EL (cell line): Measurements from ENCODE around the gene MYOZ3.

Source experiments
- DNase-seq: peaks from one replicate; pipeline ENCODE4 v3.0.0-alpha.2; 2016

MYOZ3 gene

DNA sequence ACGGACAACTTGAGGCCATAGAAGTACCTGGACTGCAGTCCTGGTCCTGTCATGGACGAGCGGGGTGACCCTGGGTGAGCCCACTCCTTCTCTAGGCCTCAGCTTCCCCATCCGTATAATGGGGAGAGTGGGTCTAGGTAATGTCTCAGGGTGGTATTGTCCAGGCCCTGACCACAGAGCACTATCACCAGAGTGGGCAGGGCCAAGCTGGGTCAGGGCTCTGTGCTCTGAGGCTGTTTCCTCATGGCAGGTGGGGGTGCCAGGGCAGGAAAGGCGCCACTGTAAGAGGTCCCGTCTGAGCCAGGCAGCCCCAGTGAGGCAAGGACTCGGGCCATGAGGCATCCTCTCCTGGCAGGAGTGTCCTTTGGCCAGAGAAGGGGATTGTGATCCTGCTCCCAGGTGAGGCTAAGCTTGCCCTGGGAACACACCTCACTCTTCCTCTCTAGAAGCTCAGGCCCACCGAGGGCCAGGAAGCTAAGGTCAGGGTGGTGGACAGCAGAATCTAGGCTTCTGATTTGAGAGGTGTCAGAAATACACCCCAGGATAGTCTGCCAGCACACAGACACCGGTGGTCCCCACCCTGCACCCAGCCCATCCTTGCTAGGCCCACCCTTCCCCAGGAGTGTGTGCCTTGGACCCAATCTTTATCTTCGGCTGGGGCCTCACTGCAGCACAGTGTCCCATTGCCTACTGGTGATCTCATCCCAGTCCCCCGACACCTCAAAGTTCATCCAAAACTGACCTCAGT is 1.5 kb upstream of the MYOZ3 start:
- DNase-seq, result no peak

DNA sequence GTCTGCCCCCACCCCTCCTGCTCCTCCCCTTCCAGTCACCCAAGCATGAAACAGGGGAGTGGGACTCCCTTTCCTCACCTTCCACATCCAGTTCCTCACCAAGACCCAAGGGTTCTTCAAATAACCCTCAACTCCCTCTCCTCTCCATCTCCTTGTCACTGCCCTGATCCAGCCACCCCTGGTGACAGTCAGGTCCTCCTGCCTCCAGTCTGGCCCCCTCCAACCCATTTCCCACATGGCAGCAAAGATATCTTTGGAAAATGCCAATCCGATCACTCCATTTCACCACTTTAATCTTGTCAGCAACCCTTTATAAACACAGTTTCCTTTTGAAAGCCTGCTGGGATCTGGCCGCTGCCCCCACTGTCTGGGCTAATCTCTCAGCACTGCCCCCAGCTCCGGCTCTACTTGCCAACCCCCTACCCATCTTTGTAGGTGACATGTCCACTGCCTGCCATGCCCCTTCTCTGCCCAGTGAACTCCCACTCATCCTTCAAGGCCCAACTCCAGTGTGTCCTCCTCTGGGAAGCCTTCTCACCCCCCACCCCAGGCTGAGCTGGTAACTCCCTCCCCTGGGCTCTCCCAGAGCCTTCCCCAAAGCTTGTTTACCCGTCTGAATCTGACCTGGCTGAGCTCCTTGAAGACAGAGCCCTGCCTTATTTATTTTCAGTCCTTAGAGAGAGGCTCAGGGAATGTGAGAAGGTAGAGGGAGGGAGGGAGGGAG is 781 bp upstream of the MYOZ3 start:
- DNase-seq, result no peak

DNA sequence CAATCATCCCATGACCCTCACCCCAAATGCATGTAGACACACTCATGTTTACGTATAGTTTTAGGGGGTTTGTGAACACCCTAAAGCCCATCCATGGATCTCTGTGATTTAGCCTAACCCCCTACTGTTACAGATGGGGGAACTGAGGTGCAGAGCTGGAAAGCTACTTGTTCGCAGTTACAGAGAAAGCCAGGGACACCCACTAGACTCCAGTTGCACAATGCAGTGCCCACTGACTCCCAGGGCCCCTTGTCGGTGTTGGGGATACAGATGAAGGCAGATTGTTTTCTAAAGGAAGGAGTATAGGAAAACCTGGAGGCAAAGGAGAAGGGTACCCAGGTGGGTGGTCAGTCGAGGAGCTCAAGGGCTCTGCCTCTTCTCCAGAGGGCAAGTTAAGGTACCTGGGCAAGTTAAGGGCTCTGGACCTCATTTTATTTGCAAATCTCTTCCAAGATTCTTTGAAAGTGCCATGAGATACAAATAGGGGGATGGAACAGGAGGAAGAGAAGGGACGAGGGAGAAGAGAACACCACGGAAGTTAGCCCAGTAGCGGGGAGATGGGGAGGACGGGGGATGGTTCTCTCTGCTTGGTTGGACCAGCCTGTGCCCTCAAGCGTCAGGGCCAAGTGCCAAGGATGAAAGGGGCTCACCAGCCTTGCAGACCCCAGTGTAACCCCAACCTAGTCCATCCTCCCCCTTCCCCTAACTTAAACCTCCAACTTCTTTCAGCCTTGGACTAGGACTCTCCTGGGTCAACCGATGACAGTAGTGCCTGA is 958 bp downstream of the MYOZ3 start:
- no peak for DNase-seq

- DNase-seq, result no peak
Measured at GRCh38 chr5:150662731-150663516, 1.9 kb downstream of the MYOZ3 start.

- DNase-seq, result no peak
Measured at GRCh38 chr5:150663936-150664335, 2.9 kb downstream of the MYOZ3 start.

GRCh38 chr5:150665044-150665443 is 4.0 kb downstream of the MYOZ3 start:
- DNase-seq, result peak; percentile 21

GRCh38 chr5:150670275-150670947 is 9.4 kb downstream of the MYOZ3 start:
- no peak for DNase-seq

DNA sequence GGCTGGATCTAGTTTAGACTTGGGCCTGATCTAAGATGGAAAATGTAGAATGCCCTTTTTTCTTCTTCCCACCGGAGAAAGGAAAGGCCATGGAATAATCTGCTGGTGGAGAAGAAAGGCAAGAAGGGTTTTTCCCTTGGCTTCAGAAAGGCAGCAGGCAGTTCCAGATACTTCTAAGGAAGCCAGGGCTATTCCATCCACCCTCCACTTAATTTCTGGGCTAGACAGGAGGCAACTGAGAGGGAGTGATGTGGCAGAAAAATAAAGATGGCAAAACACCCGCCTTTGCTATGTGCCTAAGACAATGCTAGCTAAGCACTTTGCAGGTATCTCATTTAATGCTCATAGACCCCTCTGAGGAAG is 9.9 kb downstream of the MYOZ3 start:
- no peak for DNase-seq

DNA sequence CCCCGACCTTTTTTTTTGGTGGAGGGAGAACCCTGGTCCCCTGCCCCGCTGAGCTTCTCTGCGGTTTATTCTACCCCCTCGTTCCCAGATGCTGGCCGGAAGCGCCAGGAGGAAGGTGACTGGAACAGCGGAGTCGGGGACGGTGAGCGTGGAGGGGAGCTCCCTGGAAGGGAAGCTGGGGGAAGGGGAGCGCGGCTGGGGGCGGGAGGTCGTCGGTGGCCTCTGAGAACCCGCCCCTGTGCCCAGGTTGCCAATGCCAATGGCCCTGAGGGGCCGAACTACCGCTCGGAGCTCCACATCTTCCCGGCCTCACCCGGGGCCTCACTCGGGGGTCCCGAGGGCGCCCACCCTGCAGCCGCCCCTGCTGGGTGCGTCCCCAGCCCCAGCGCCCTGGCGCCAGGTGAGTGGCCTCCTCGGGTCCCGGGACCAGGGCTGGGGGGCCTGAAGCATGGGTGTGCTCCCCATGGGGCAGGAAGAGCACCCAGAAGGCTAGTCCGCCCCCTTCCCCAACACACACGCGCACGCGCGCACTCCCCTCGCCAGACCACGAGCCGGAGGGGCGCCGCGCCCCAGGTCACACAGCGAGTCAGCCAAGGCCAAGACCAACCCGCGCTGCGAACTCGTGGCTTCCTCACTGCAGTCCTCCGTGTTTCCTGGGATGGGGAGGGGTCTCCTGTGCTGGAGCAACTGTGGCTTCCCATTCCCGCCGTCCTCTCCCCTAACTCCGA is 10.6 kb downstream of the MYOZ3 start:
- DNase-seq, result no peak

DNA sequence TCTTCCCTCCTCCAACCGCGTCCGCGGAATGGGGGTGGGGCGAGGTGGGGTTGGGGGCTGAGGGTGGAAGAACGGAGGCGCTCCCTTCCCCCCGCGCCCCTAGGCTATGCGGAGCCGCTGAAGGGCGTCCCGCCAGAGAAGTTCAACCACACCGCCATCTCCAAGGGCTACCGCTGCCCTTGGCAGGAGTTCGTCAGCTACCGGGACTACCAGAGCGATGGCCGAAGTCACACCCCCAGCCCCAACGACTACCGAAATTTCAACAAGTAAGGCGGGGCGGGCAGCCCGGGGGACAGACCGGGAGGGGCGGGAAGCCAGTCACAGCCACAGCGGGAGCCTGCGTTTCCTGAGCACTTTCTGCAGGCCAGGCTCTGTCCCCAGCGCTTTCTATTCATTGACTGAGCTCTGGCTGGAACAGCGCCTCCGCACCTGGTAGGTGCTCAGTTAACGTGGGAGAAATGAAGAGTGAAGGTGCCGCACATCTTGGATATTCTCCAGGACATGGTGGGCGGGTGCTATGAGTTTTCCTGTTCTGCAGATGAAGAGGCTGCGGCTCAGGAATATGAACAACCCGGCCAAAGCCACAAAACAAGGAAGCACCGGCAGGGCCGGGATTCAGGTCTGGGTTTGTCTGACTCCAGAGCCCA is 11.3 kb downstream of the MYOZ3 start:
- peak; percentile 39 for DNase-seq

- DNase-seq, result no peak
Measured at GRCh38 chr5:150672884-150673275, 11.8 kb downstream of the MYOZ3 start.

GRCh38 chr5:150674341-150674821 is 13.3 kb downstream of the MYOZ3 start:
- DNase-seq, result no peak

DNA sequence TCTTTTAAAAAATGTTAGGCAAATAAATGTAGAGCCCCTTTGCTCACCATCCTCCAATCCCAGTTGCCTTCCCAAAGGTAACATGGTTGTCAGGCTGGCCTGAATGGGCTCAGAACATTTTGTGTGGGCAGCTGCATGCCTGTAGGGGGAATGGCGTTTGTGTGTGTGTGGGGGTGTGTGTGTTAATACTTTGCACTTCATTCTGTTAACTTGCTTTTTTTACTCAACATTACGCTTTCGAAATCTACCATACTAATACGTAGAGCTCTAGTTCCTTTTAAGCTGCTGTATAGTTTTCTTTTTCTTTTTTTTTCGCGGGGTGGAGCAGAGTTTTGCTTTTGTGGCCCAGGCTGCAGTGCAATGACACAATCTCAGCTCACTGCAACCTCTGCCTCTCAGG is 14.0 kb downstream of the MYOZ3 start:
- DNase-seq, result no peak

DNA sequence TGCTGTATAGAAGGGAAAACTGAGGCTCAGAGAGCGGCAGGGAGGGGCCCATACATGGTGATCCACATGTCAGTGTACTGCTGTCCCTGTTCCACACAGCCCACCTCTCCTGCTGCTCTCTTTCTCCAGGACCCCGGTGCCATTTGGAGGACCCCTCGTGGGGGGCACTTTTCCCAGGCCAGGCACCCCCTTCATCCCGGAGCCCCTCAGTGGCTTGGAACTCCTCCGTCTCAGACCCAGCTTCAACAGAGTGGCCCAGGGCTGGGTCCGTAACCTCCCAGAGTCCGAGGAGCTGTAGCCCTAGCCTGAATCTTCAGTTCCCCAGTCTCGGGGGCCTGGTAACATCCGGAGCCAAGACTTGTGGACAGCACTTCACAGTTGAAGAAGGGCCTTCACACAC is 15.5 kb downstream of the MYOZ3 start:
- no peak for DNase-seq

DNA sequence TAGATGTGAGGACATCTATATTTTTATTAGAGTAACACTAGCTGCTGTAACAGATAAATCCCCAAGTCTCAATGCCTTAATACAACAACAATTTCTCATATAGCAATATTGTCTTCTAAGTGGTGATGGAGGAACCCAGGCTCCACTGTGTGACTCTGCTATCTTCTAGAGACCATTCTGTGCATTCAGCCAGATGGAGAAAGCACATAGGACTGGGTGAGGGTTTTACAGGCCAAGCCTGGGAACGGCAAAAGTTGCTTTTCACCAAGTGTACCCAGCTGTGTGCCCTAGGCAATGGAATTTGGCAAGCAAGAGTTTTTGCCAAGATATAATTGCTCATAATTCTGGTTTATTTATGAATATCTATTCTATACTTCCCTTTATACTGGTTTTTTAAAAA is 28.1 kb downstream of the MYOZ3 start:
- no peak for DNase-seq

- no peak for DNase-seq
Measured at GRCh38 chr5:150690760-150691159, 29.7 kb downstream of the MYOZ3 start.

- no peak for DNase-seq
Measured at GRCh38 chr5:150692276-150692675, 31.2 kb downstream of the MYOZ3 start.

GRCh38 chr5:150694612-150695011 is 33.6 kb downstream of the MYOZ3 start:
- peak; percentile 83 for DNase-seq

DNA sequence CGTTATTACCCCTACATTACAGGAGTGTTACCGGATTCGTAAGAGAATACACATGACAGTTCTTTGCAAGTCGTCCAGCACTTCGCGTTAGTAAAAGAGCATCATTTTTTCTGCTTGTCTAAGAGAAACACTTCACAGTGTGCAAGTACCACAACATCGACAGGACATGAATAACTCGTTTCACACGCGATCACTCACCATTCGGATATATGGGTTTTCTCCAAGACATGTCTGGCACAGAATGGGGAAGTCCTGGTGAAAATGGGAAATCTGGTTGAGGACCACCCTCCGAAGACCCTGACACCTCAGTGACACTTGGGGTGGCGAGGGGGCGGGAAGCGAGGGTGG is 39.2 kb downstream of the MYOZ3 start:
- DNase-seq, result no peak

DNA sequence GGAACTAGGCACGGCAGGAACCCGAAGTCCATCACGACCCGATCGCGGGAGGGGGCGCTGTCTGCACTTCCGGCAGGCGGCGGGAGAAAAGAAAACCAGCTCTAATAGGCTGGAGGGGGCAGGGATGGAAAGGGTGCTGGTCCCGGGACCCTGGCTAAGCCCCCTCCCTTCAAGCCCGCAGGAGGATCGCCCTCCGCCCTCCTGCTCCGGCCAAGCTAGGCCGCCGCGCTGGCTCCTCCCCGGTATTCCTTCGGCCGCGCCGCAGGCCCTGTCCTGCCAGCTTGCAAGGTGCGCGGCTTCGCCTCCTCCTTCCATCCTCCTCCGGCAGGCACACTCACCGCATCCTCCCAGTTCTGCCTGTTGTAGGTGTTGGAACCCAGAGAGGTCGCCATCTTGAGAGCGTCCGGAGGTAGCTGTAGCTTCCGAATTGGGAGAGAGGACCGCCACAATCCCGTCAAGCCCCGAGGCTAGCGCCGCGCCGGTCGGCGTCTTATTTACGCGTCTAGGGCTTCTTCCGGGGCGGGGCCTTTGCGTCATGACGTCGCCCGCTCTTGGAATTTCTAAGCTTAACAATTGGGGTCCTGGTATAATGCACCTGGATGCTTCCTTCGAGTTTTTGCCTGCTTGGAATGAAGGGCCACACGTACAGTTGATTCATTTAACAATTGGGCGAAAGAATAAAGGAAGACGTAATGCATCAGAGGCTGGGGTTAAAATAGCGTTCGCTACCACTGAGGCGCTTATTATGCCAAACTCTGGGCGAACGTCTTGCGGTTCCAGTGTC is 39.7 kb downstream of the MYOZ3 start, which contains the start of gene RBM22:
Gene RBM22 (minus strand): TSS at position 469 of the 784 bp plus-strand sequence. CDS start 77 bp downstream, at position 392.
- peak; percentile 92 for DNase-seq
